ENCODE results near the gene MORN4.
"Not testable (repeated sequence)": the region's sequence is repeated elsewhere in the genome, so short reads cannot be mapped to it uniquely, and the experiment has no call there.

Gene MORN4

DNA sequence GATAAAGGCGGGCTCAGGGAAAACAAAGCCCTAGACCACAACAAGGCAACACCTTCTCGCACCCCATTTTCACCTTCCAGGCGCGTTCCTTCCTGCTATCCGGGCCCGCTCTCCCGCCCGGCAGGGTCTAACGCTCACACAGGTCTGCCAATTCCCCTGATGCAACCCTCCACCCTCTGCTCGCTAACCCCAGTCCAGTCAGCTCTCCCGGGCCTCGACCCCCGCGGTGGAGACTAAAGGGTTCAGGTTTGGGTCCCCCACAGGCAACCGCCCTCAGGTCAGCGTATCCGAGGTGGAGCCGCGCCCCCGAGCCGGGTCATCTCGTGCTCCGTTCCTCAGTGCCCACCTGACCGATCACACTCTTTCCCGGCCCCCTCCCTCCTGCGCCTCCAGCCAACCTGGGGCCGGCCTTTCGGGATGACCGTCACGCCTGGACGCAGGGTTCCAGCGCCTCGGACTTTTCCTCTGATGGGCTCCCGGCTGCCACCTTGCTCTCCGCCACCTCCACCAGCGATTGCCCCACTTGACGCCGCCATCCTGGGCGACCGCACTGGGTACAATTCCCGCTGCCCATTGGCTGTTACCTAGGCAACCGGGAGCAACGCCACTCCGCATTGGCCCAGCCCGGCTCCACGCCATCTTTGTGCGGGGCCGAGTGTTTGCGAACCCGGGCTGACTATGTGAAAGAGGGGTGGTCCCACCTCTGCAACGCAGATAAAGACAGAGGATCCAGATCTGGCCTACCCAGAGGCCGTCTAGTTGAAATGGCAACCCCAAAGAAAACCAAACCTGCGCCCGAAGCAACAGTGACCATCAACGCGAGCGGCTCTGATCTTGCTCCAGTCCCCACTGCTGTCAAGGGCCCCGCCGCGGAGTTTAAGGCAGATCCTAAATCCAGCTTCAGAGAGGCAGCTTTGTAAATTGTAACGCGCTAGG, at the start of gene MORN4:
Gene MORN4 (minus strand): TSS at position 552 of the 936 bp plus-strand sequence. CDS start 13,847 bp downstream, outside the sequence.
- DNase-seq (ENCODE audit: low read depth) = peak; percentile 85

GRCh38 chr10:97682042-97682441, 48.7 kb upstream of the MORN4 start:
- DNase-seq (ENCODE audit: low read depth) = no peak

GRCh38 chr10:97679594-97679993, 46.3 kb upstream of the MORN4 start:
- DNase-seq (ENCODE audit: low read depth) = no peak

DNA sequence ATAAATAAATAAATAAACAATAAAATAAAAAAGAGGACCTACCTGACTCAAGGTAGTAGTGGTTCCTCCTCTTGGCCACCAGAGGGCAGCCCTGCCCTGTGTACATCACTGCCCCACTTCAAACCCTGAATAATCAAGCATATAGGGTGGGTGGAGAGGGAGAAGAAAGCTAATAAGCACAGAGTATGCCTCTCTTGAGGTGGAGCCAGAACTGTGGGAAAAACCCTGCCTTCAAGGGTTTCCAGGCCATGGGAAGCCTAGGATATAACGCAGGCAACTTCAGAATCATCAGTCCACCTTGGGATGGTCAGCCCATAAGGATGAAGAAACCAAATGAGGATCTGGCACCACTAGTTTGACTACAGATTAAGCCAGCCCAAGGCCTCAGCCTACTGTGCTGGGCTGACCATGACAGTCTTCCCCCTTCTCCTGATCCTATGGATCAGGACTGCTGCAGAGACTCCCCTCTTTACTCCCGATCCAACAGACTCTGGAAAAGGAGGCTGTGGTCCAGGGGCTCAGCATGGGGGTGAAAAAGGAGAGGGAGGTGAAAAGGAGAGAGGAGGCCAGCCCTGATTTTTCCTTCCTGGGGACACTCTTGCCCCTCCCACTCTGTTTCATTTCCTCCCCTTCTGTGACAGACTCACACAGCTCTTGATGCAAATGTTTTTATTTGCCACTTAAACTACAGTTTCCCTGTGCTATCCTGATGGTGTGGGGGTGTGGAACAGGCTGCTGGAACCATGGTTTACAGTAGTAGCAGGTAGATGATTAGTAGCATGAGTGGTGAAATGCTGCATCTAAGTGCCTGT, 43.7 kb upstream of the MORN4 start:
- peak; percentile 55 for DNase-seq (ENCODE audit: low read depth)

DNA sequence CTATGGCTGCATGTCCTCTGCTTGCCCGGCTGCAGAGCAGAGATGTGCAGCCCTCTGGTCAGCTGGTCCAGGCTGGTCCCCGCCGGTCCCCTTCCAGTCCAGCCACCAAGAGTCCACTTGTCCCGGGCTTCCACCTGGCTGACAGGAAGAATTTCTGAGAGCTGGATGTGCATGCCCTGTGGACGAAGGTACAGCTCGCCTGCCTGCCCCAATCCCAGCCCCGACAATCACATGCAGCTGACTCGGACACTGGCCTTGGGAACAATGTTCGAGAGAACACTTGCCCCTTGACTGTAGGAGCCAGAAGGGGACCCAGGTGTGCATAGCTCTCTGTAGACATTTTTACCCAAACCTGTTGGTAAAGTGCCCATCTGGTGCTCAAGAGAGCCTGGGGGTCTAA, 41.9 kb upstream of the MORN4 start:
- DNase-seq (ENCODE audit: low read depth) = no peak

- DNase-seq (ENCODE audit: low read depth) = peak; percentile 72
These were observed 40.6 kb upstream of the MORN4 start for GRCh38 chr10:97673736-97674525.

DNA sequence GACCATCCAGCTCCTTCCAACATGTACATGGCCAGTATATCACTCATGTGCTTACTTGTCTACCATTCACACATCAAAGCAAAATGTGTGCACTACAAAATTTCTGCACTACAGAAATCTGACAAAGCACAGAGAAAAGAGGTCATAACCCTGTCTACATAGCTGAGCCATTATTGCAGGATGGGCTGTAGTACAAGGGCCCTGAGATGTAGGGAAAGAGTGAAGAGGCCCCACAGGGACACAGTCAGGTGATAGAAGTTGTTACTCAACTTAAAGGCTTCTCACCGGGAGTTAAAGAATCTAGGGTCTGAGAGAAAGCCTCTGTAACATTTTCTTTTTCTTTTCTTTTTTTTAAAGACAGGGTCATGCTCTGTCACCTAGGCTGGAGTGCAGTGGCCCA, 36.3 kb upstream of the MORN4 start:
- peak; percentile 54 for DNase-seq (ENCODE audit: low read depth)

DNA sequence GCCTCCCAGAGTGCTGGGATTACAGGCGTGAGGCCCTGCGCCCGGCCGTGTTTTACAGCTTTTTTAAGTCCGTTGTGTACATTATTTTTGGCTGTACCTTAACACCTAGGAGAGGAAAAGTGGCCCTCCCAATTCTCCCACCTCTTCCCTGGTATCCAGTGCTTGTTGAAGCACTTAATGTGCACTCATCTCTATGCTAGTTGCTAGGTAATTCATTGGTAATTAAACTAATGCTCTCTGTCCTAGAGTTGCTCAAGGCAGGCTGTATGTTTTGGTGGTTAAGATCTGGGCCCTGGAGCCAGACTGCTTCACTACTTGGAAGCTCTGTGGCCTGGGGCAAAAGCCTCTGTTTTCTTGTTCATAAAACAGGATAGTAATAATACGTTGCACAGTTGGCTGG, 34.2 kb upstream of the MORN4 start:
- no peak for DNase-seq (ENCODE audit: low read depth)

- no peak for DNase-seq (ENCODE audit: low read depth)
These were observed 33.7 kb upstream of the MORN4 start for GRCh38 chr10:97666992-97667391.

GRCh38 chr10:97664282-97664850, 31.1 kb upstream of the MORN4 start:
- DNase-seq (ENCODE audit: low read depth) = peak; percentile 42

DNA sequence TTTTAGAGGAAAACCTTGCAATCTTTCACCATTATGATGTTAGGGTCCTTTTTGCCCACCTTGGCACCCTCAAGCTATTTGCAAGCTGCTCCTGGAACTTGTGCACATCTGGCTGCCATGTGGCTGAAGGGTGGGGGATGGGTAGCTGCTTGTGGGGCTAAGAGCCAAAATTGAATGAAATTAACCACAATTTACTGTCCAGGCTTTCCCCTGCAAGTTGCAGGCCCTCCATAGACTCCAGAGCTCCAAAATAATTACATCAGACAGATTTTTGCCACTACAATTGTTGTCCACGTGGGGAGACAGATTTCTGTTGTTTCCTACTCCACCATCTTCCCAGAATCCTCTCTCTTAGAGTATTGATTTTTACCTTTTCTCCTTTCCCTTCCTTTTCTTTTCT, 26.3 kb upstream of the MORN4 start:
- DNase-seq (ENCODE audit: low read depth) = peak; percentile 68

GRCh38 chr10:97656777-97657176, 23.5 kb upstream of the MORN4 start:
- DNase-seq (ENCODE audit: low read depth) = no peak

GRCh38 chr10:97651773-97652172, 18.5 kb upstream of the MORN4 start:
- no peak for DNase-seq (ENCODE audit: low read depth)

- no peak for DNase-seq (ENCODE audit: low read depth)
These were observed 17.4 kb upstream of the MORN4 start for GRCh38 chr10:97650726-97651125.

DNA sequence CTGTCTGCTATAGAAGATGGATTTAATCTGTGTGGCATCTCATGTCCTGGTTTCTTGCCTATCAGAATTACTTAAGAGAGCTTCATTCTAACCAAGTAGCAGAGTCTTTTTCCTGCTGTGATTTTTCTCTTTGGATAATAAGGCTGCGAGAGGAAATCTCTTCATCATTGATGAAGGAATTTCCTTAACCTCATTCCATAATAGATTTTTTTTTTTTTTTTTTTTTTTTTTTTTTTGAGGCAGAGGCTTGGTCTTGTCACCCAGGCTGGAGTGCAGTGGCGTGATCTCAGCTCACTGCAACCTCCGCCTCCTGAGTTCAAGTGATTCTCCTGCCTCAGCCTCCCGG, 16.1 kb upstream of the MORN4 start:
- DNase-seq (ENCODE audit: low read depth) = not testable (repeated sequence)

GRCh38 chr10:97648562-97649404, 15.5 kb upstream of the MORN4 start:
- DNase-seq (ENCODE audit: low read depth) = peak; percentile 83

- DNase-seq (ENCODE audit: low read depth) = peak; percentile 58
These were observed 14.3 kb upstream of the MORN4 start for GRCh38 chr10:97647556-97647955.

DNA sequence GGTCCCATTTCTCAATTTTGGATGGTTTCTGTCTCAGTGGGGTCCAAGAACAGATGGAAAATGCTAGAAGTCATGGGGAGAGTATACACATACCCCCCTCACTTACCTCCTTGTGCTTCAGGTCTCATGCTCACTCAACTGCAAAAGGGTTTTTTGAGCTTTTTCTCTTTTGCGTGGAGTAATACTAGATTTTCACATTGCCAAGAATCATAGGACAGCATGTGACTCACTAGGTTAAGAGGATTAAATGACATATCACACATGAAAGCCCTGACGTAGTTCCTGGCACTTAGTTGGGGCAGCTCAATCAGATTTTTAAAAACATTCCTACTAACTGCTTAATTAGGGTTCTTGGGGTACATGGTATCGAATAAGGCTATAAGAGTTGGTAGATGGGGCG, 11.6 kb upstream of the MORN4 start:
- no peak for DNase-seq (ENCODE audit: low read depth)

DNA sequence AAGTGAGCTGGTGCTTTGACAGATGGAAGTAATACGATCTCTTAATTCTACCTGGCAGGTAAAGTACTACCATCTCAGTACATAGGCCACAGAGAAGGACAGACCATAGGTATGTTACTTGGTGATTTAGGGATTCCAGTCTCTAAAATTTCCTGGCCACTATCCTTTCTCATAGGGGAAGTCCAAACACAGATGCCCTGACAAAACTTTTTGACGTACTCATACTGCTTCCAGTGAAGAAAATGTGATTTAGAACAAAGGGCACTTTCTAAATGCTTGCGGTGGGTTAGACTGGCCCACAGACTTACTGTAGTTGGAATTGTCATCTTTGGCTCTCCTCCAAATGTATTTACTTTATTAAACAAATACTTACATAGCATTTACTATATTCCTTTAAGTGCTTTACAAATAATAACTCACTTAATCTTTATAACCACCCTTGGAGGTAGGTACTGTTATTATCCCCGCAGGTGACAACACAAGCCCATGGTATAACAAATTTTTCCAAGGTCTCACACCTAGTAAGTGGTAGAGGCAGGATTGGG, 10.2 kb upstream of the MORN4 start:
- no peak for DNase-seq (ENCODE audit: low read depth)

- DNase-seq (ENCODE audit: low read depth) = not testable (repeated sequence)
These were observed 9.3 kb upstream of the MORN4 start for GRCh38 chr10:97642471-97643159.

Data from amniotic epithelial cell (primary cell).